ENCODE measurements around the gene TRPM2.

GRCh38 chr21:44480200-44481053, 127.0 kb downstream of the TRPM2 start:
- no peak for TF ChIP-seq POLR2A (IDR thresholded peaks at IDR 0.05; ENCODE audit: extremely low read depth, insufficient read length)
- no peak for TF ChIP-seq CTCF (IDR thresholded peaks at IDR 0.05; ENCODE audit: low read depth, low read length)

Measured in NB4 (cell line).